SU-DHL-6 (cell line): ENCODE results near the gene TIMM9.

Experiments
- EZH2phosphoT487 ChIP-seq: fragments of 200-600 bp; sonication (generic), shearing (Covaris generic); conservative IDR thresholded peaks from 2 replicates; pipeline ENCODE4 v1.6.1; 2018; ENCODE audit warnings: mild to moderate bottlenecking, antibody characterized with exemption, low read length, moderate library complexity, mixed read lengths
- TF ChIP-seq, protein P1 (sequence below): fragments of 200-600 bp; sonication (generic); IDR thresholded peaks from one replicate; pipeline ENCODE4 v1.5.1; 2017; ENCODE audit warnings: antibody characterized with exemption, mild to moderate bottlenecking, low read length, moderate library complexity; ENCODE audit not compliant: insufficient read depth, poor library complexity, severe bottlenecking

DNA sequence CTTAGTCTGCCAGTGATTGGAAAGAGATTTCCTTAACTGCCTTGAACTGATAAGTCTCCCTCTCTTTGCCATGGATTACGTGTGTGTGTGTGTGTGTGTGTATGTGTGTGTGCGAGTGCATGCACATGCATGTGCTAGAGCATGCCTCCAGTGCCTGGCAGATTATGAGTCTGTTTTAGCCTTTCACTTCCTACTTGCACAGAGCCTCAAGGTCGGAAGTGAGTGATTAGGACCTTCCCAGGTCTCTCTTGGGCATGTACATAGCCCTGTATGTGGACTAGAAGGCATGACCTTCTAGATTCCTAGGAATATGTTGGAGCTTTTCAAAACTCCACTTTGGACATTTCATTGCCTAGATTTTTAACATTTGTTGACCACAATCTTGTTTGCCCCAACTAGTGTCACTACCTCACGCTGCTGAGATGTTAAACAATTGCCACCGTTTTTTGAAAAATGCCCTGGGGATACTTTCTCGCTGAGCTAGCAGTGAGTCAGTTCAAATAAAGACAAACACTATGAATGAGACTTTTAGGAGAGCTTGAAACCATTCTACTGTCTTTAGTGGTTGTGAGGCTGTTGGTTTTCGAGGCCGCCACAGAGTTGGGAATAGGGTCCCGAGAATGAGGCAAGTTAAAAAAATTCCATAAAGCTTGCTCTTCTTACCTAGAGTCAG is 28.4 kb upstream of the TIMM9 start:
- TF ChIP-seq, protein P1, sequence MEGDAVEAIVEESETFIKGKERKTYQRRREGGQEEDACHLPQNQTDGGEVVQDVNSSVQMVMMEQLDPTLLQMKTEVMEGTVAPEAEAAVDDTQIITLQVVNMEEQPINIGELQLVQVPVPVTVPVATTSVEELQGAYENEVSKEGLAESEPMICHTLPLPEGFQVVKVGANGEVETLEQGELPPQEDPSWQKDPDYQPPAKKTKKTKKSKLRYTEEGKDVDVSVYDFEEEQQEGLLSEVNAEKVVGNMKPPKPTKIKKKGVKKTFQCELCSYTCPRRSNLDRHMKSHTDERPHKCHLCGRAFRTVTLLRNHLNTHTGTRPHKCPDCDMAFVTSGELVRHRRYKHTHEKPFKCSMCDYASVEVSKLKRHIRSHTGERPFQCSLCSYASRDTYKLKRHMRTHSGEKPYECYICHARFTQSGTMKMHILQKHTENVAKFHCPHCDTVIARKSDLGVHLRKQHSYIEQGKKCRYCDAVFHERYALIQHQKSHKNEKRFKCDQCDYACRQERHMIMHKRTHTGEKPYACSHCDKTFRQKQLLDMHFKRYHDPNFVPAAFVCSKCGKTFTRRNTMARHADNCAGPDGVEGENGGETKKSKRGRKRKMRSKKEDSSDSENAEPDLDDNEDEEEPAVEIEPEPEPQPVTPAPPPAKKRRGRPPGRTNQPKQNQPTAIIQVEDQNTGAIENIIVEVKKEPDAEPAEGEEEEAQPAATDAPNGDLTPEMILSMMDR = no peak
- TF ChIP-seq EZH2phosphoT487 = no peak
